ENCODE data around the gene CMPK2. TPM values are rescaled to one million over a fixed set of nuclear protein-coding genes. Genes with fewer than 3 reads are reported as not detected.

The CMPK2 gene
- total RNA-seq, 2 donors from 2014 or later = 2.6 to 3.6 TPM

- Histone ChIP-seq H3K4me1 (no peaks in the 10 kb centered on the region), H3K27ac (no peak overlapping the region), H3K36me3 (no peaks in the 10 kb centered on the region), H3K9me3 (no peaks in the 10 kb centered on the region), H3K4me3 (no peak overlapping the region), H3K27me3 (no peaks in the 10 kb centered on the region), H3K9ac (ENCODE audit: low read depth in 2 of 2, low read length in 2 of 2) (no peak overlapping the region)
- intact Hi-C loops (cut with DNase I) = no loop called here
- TF ChIP-seq, protein P1, sequence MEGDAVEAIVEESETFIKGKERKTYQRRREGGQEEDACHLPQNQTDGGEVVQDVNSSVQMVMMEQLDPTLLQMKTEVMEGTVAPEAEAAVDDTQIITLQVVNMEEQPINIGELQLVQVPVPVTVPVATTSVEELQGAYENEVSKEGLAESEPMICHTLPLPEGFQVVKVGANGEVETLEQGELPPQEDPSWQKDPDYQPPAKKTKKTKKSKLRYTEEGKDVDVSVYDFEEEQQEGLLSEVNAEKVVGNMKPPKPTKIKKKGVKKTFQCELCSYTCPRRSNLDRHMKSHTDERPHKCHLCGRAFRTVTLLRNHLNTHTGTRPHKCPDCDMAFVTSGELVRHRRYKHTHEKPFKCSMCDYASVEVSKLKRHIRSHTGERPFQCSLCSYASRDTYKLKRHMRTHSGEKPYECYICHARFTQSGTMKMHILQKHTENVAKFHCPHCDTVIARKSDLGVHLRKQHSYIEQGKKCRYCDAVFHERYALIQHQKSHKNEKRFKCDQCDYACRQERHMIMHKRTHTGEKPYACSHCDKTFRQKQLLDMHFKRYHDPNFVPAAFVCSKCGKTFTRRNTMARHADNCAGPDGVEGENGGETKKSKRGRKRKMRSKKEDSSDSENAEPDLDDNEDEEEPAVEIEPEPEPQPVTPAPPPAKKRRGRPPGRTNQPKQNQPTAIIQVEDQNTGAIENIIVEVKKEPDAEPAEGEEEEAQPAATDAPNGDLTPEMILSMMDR (IDR thresholded peaks at IDR 0.05) = no peak
- no peak for DNase-seq
Observed at GRCh38 chr2:6879011-6879410, 13.3 kb upstream of the CMPK2 start.

GRCh38 chr2:6878549-6878948 lies 12.8 kb upstream of the CMPK2 start:
- Histone ChIP-seq H3K27ac (no peak overlapping the region), H3K4me1 (no peaks in the 10 kb centered on the region), H3K9me3 (no peaks in the 10 kb centered on the region), H3K4me3 (no peak overlapping the region), H3K36me3 (no peaks in the 10 kb centered on the region), H3K27me3 (no peaks in the 10 kb centered on the region), H3K9ac (ENCODE audit: low read depth in 2 of 2, low read length in 2 of 2) (no peak overlapping the region)
- DNase-seq = no peak
- TF ChIP-seq, protein P1 (IDR thresholded peaks at IDR 0.05) = no peak
- intact Hi-C loops (cut with DNase I) = no loop called here

GRCh38 chr2:6877402-6878304 lies 11.9 kb upstream of the CMPK2 start, which contains the start of gene RSAD2:
Gene RSAD2 (plus strand): TSS chr2:6877777. CDS start chr2:6877801, 24 bp downstream.
- Histone ChIP-seq H3K9ac (ENCODE audit: low read depth in 2 of 2, low read length in 2 of 2) (peak within 1 kb of the TSS in 1 of 2 donors; percentile 13), H3K27ac (no peak within 1 kb of the TSS), H3K36me3 (no peaks in the 10 kb centered on the region), H3K4me3 (peak within 1 kb of the TSS; percentile 19), H3K9me3 (no peaks in the 10 kb centered on the region), H3K27me3 (no peaks in the 10 kb centered on the region), H3K4me1 (no peaks in the 10 kb centered on the region)
- TF ChIP-seq, protein P1 (IDR thresholded peaks at IDR 0.05) = no peak
- DNase-seq = peak; percentile 33
- intact Hi-C loops (cut with DNase I) = no loop called here

DNA sequence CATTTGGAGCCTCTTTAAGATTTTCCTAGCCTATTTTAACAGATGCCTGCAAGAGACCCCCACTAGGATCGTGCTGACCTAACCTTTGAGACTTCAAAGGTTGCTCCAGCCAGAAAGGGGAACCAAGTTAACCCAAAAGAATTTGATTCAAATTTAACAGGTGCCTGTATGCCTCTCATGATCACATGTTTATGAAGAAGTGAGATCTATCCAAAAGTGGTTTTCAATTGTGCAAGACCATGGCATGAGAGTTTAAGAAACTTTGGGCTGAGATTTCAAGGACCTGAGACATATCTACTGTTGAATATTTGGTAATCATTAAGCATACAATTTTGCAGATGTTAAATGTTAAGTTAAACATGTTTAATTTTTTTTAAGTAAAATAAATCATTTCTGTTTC lies 10.6 kb upstream of the CMPK2 start:
- H3K27me3 ChIP-seq = no peaks in the 10 kb centered on the region
- DNase-seq = no peak
- H3K4me1 ChIP-seq = no peaks in the 10 kb centered on the region
- TF ChIP-seq, protein P1 (IDR thresholded peaks at IDR 0.05) = no peak
- H3K36me3 ChIP-seq = no peaks in the 10 kb centered on the region
- no peaks in the 10 kb centered on the region for H3K9me3 ChIP-seq
- H3K9ac ChIP-seq (ENCODE audit: low read depth in 2 of 2, low read length in 2 of 2) = no peak overlapping the region
- H3K27ac ChIP-seq = no peak overlapping the region
- no peak overlapping the region for H3K4me3 ChIP-seq
- intact Hi-C loops (cut with DNase I) = no loop called here

DNA sequence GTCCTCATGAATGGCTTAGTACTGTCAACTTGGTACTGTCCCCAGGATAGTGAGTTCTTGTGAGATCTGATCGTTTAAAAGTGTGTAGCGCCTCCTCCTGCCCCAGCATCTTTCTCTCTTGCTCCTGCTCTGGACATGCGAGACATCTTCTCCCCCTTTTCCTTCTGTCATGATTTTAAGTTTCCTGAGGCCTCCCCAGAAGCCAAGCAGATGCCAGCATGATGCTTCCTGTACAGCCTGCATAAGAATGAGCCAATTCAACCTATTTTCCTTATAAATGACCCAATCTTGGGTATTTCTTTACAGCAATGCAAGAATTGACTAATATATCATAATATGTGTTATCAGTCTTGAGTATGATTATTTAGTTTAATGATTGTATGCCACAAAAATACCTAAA lies 8.3 kb upstream of the CMPK2 start:
- H3K9me3 ChIP-seq = no peaks in the 10 kb centered on the region
- no peak overlapping the region for H3K9ac ChIP-seq (ENCODE audit: low read depth in 2 of 2, low read length in 2 of 2)
- no peaks in the 10 kb centered on the region for H3K27me3 ChIP-seq
- H3K4me3 ChIP-seq = no peak overlapping the region
- no peak overlapping the region for H3K27ac ChIP-seq
- H3K4me1 ChIP-seq = no peaks in the 10 kb centered on the region
- DNase-seq = no peak
- H3K36me3 ChIP-seq = no peaks in the 10 kb centered on the region
- intact Hi-C loops (cut with DNase I) = no loop called here
- TF ChIP-seq, protein P1 (IDR thresholded peaks at IDR 0.05) = no peak
